ENCODE results near the gene BABAM1. TPM values are rescaled to one million over a fixed set of nuclear protein-coding genes. Genes with fewer than 3 reads are reported as not detected.

The BABAM1 gene
- total RNA-seq (2013) = 88.4 TPM
- polyA plus RNA-seq (100 to 1,000 TPM in 1 of 3 donors, 10 to 100 TPM in 2; 76.9 to 106 (median 90.3) TPM), polyA minus RNA-seq (46.4 and 70.3 TPM in 2 replicates), total RNA-seq (2.4 to 11.8 (median 8.7) reads per million in 11 experiments)

DNA sequence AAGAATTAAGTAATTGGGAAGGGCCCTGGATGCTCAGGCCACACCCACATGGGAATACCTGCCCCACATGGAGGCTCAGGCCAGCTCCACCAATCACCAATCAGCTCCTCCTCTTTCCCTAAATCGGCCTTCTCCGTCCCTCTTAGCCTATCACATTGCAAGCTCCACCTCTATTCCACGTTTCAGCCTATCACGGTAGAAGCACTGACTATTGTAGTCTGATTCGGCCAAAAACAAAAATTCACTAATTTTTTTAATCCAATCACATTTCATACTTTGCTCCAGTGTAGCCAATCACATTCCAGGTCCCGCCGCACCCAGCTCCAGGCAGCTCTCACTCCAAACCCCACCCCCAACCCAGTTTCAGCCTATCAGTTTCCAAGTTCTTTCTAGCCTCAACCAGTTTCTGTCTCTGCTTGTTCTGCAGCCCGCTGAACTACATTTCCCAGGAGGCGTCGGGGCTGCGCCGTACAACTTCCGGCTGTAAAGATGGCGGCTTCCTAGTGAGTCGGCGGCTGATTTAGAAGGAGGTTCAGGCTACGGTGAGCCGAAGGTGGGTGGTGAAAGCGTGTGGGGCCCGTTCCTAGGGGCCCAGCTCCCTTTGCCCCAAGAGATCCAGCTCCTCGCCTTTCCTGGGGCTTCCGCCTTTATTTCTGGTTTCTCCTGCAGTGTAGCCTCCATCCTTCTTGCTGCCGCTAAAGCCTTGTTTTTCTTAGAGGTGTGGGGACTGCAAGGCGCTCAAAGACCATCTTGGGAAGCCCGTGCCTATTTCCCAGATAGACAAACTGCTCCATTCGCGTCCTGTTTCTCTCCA lies at the start of gene BABAM1:
BABAM1 (plus strand) TSS at position 469 of the 814 bp plus-strand sequence. CDS start 1,364 bp downstream, outside the sequence.
- peaks cover 0 to 5% (median 2%) of the 10 kb centered on the region in 3 donors for H3K27me3 Mint-ChIP-seq (ENCODE audit: low read depth in 3 of 3)
- Histone ChIP-seq H3K36me3 (replicated peaks in 1 of 2; ENCODE audit: control insufficient read depth in 1 of 2, insufficient read depth in 2 of 2, low read length in 2 of 2) (peaks cover 19 to 20% of the 10 kb centered on the region in 2 donors), H4K20me1 (ENCODE audit: insufficient read depth, low read length) (no peaks in the 10 kb centered on the region), H3K79me2 (ENCODE audit: insufficient read depth, low read length) (peaks cover 17% of the 10 kb centered on the region), H3K4me1 (ENCODE audit: control insufficient read depth in 1 of 2, insufficient read depth in 2 of 2, low read length in 2 of 2) (peaks cover 16 to 17% of the 10 kb centered on the region in 2 donors), H2AFZ (ENCODE audit: insufficient read depth, low read depth, low read length, poor library complexity, severe bottlenecking) (peak within 1 kb of the TSS; percentile 97), H3K4me3 (replicated peaks in 1 of 3; ENCODE audit: low read depth in 2 of 3, low read length in 3 of 3) (peak within 1 kb of the TSS; percentile 89 to 98 (median 97)), H3K9ac (ENCODE audit: insufficient read depth, low read length, poor library complexity, severe bottlenecking) (peak within 1 kb of the TSS; percentile 73), H3K27me3 (ENCODE audit: control insufficient read depth in 2 of 2, insufficient read depth in 2 of 2, low read length in 2 of 2) (no peaks in the 10 kb centered on the region), H3K9me3 (replicated peaks in 1 of 2; ENCODE audit: control insufficient read depth in 1 of 2, insufficient read depth in 1 of 2, low read length in 2 of 2) (no peaks in the 10 kb centered on the region), H3K4me2 (replicated peaks; ENCODE audit: extremely low read depth, low read length, poor library complexity, severe bottlenecking) (peak within 1 kb of the TSS; percentile 93), H3K27ac (ENCODE audit: low read depth in 1 of 2, low read length in 2 of 2) (peak within 1 kb of the TSS; percentile 64 to 86)
- peaks cover 22% of the 10 kb centered on the region for H3K4me1 Mint-ChIP-seq
- TF ChIP-seq, protein P1, sequence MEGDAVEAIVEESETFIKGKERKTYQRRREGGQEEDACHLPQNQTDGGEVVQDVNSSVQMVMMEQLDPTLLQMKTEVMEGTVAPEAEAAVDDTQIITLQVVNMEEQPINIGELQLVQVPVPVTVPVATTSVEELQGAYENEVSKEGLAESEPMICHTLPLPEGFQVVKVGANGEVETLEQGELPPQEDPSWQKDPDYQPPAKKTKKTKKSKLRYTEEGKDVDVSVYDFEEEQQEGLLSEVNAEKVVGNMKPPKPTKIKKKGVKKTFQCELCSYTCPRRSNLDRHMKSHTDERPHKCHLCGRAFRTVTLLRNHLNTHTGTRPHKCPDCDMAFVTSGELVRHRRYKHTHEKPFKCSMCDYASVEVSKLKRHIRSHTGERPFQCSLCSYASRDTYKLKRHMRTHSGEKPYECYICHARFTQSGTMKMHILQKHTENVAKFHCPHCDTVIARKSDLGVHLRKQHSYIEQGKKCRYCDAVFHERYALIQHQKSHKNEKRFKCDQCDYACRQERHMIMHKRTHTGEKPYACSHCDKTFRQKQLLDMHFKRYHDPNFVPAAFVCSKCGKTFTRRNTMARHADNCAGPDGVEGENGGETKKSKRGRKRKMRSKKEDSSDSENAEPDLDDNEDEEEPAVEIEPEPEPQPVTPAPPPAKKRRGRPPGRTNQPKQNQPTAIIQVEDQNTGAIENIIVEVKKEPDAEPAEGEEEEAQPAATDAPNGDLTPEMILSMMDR (IDR thresholded peaks at IDR 0.05) = no peak
- H3K36me3 Mint-ChIP-seq = peaks cover 11 to 35% of the 10 kb centered on the region in 2 donors
- 0% methylated on average over 21 of the region's 27 CpGs for WGBS (ENCODE audit: insufficient coverage)
- H3K9me3 Mint-ChIP-seq = peaks cover 0 to 3% (median 0%) of the 10 kb centered on the region in 7 donors
- H3K4me3 Mint-ChIP-seq = peak within 1 kb of the TSS; percentile 87 to 90
- H3K27ac Mint-ChIP-seq = peak within 1 kb of the TSS; percentile 82 to 93 (median 88)
- intact Hi-C loops (cut with micrococcal nuclease) = loop anchor here in 1 of 2 donors (2.0 to 10.0 kb wide), 2 partner anchors 38 to 588 kb away; partner anchors contain the start of genes MRPL34 and RPL18A
- DNase-seq = peak; percentile 97 to 99 (median 98)

GRCh38 chr19:17219286-17219685 lies 48.0 kb upstream of the BABAM1 start:
- no peaks in the 10 kb centered on the region for H3K27me3 ChIP-seq (ENCODE audit: control insufficient read depth in 2 of 2, insufficient read depth in 2 of 2, low read length in 2 of 2)
- no peak overlapping the region for H3K4me3 Mint-ChIP-seq
- peak overlapping the region in 4 of 7 donors; percentile 4 to 78 (median 29) for H3K27ac Mint-ChIP-seq
- H3K9me3 Mint-ChIP-seq = no peaks in the 10 kb centered on the region
- H3K27ac ChIP-seq (ENCODE audit: low read depth in 1 of 2, low read length in 2 of 2) = no peak overlapping the region
- DNase-seq = no peak
- 98% methylated on average over 5 of the region's 8 CpGs for WGBS (ENCODE audit: insufficient coverage)
- H3K36me3 ChIP-seq (replicated peaks in 1 of 2; ENCODE audit: control insufficient read depth in 1 of 2, insufficient read depth in 2 of 2, low read length in 2 of 2) = peaks cover 7 to 21% of the 10 kb centered on the region in 2 donors
- H3K4me1 Mint-ChIP-seq = peaks cover 32% of the 10 kb centered on the region
- no peaks in the 10 kb centered on the region for H3K79me2 ChIP-seq (ENCODE audit: insufficient read depth, low read length)
- no peak overlapping the region for H3K9ac ChIP-seq (ENCODE audit: insufficient read depth, low read length, poor library complexity, severe bottlenecking)
- TF ChIP-seq, protein P1 (IDR thresholded peaks at IDR 0.05) = no peak
- no peak overlapping the region for H2AFZ ChIP-seq (ENCODE audit: insufficient read depth, low read depth, low read length, poor library complexity, severe bottlenecking)
- no peaks in the 10 kb centered on the region for H3K9me3 ChIP-seq (replicated peaks in 1 of 2; ENCODE audit: control insufficient read depth in 1 of 2, insufficient read depth in 1 of 2, low read length in 2 of 2)
- H3K27me3 Mint-ChIP-seq (ENCODE audit: low read depth in 3 of 3) = peaks cover 0 to 2% (median 0%) of the 10 kb centered on the region in 3 donors
- H3K4me1 ChIP-seq (ENCODE audit: control insufficient read depth in 1 of 2, insufficient read depth in 2 of 2, low read length in 2 of 2) = peaks cover 36 to 41% of the 10 kb centered on the region in 2 donors
- no peak overlapping the region for H3K4me3 ChIP-seq (replicated peaks in 1 of 3; ENCODE audit: low read depth in 2 of 3, low read length in 3 of 3)
- no peak overlapping the region for H3K4me2 ChIP-seq (replicated peaks; ENCODE audit: extremely low read depth, low read length, poor library complexity, severe bottlenecking)
- H3K36me3 Mint-ChIP-seq = peaks cover 18 to 33% of the 10 kb centered on the region in 2 donors
- intact Hi-C loops (cut with micrococcal nuclease) = no loop called here
- no peaks in the 10 kb centered on the region for H4K20me1 ChIP-seq (ENCODE audit: insufficient read depth, low read length)
